GM10266 (cell line): ENCODE results near the gene COPE.

ENCODE experiments used
- DNase-seq: peaks from one replicate; pipeline ENCODE4 v3.0.0; 2012; ENCODE audit errors: extremely low spot score
- CTCF ChIP-seq: IDR thresholded peaks from 2 replicates; pipeline ENCODE4 v1.5.1; 2012; ENCODE audit warnings: mild to moderate bottlenecking, low read depth; ENCODE audit not compliant: control insufficient read depth, insufficient read depth; ENCODE audit errors: missing control alignments

COPE gene

GRCh38 chr19:18919086-18919899, at the start of gene COPE, which contains the start of gene DDX49:
Gene COPE (minus strand): TSS chr19:18919387. CDS start chr19:18919348, 39 bp downstream.
Gene DDX49 (plus strand): TSS chr19:18919715. CDS start chr19:18919742, 27 bp downstream.
- DNase-seq: peak; percentile 99
- TF ChIP-seq CTCF: peak; percentile 6

- no peak for DNase-seq
- no peak for TF ChIP-seq CTCF
Observed at GRCh38 chr19:18967358-18968146, 48.4 kb upstream of the COPE start.

DNA sequence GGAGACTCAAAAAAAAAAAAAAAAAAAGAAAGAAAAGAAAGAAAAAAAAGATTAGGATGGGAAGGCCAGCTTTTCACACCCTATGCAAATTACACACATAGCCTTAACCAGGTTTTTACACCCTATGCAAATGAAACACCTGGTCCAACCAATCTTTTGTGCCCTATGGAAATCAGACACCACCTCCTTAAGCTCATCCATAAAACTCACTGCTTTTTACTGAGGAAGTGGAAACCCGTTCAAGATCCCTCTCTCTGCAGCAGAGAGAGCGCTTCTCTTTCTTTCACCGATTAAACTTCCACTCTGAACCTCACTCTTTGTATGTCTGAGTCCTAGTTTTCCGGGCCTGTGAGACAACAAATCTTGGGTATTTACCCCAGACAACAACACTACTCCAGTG, 47.1 kb upstream of the COPE start:
- no peak for TF ChIP-seq CTCF
- DNase-seq: no peak

GRCh38 chr19:18964121-18964520, 44.9 kb upstream of the COPE start:
- DNase-seq: no peak

DNA sequence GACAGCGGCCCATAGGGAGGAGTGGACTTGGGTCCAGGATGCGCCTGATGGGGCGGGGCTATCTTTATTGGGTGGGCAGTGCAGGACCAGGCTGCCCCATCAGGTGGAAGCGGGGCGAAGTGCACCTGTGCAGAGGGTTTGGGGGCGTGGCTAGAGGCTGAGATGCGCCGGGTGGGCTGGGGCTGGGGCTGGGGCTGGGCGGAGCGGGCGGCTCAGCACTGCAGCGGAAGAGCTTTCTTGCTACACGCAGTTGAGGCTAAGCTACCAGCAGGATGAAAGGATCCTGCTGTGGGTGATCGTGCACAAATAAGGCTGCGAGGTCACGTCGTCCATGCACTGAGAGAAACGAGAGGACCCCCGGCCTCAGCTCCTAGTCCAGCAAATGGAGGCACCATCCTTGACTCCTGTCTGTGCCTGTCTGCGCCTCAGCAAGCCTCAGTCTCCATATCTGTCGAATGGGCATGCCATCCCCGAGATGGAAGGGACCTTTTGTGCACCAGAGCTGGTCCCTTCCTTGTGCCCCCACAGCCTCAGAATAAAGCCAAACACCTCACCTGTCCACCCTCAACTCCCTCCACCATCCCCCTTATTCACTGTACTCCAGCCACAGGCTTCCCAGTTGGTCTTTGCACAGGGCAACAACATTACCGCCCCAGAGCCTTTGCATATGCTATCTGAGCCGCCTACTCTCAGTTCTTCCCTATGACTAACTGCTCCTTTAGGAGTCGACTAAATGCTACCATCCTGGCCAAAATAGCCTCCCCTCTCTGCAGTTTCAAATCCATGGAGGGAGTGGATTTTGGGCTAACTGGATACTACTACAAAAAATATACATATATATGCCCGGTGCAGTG, 42.8 kb upstream of the COPE start:
- DNase-seq: no peak
- TF ChIP-seq CTCF: no peak

More at GRCh38 chr19:18964121-18964520, 44.9 kb upstream of the COPE start:
- no peak for TF ChIP-seq CTCF

GRCh38 chr19:18960370-18960769, 41.2 kb upstream of the COPE start:
- DNase-seq: no peak
- no peak for TF ChIP-seq CTCF
